K562 (cell line): ENCODE measurements around the gene EXOC2. TPM values are rescaled to one million over a fixed set of nuclear protein-coding genes. Genes with fewer than 3 reads are reported as not detected.

Experiments used
- ATAC-seq: fragments of 200-7000 bp; cut with Tn5 transposase; 3 replicates; pipeline ENCODE4 v1.9.1; 2020; ENCODE audit warnings: moderate library complexity
- BruUV-seq: library from RNA; stranded (reverse); fragments of 400-500 nt; replicated peaks from 2 replicates; lab custom pipeline; 2021; lab: Mats Ljungman, UMichigan
- CTCF ChIA-PET: fragments of 300-600 bp; formaldehyde crosslinking; extraction: SDS; loops from one replicate; lab custom pipeline; 2021; ENCODE audit warnings: low intra/inter-chr PET ratio; lab: Yijun Ruan, JAX
- POLR2A ChIA-PET: fragments of 300-600, 350-650 bp; sonication (Branson Sonifier 250); formaldehyde crosslinking; extraction: SDS; loops from one replicate; lab custom pipeline; 2021; ENCODE audit warnings: antibody characterized with exemption, inconsistent platforms; lab: Yijun Ruan, JAX
- DNase-seq, 4 experiments: peaks; one replicate each; pipeline versions ENCODE4 v3.0.0 to v3.0.0-alpha.2; 2011 to 2018; ENCODE audit warnings: low spot score in 3 of 4, mixed read lengths in 3 of 4; ENCODE audit errors: extremely low read depth in 1 of 4
- FAIRE-seq: peaks from 2 replicates; lab custom pipeline; 2011; peaks lifted over from hg19 to GRCh38; lab: Jason Lieb, UNC
- H2AFZ ChIP-seq: 2 replicates; pipeline ENCODE4 v1.6.0; 2011; ENCODE audit warnings: low read depth, low read length, control low read depth, inconsistent platforms
- H3K27ac ChIP-seq: fragments of 200-600 bp; 3 replicates; pipeline ENCODE4 v1.8.0; 2011; ENCODE audit warnings: low read depth, mild to moderate bottlenecking, control low read depth, inconsistent platforms, low read length, moderate library complexity, mixed read lengths; ENCODE audit errors: extremely low read depth
- H3K27me3 ChIP-seq, 2 experiments: fragments of 300-600 bp in 1 of 2; 2 replicates in 1 of 2; 3 replicates in 1 of 2; pipeline versions ENCODE4 v1.6.0 to v1.8.0; 2011; ENCODE audit warnings: inconsistent platforms in 2 of 2, low read length in 2 of 2, mild to moderate bottlenecking in 1 of 2, mixed read lengths in 1 of 2, moderate library complexity in 1 of 2; ENCODE audit not compliant: control insufficient read depth in 2 of 2, insufficient read depth in 2 of 2
- H3K36me3 ChIP-seq: fragments of 300-600 bp; 3 replicates; pipeline ENCODE4 v1.8.0; 2011; ENCODE audit warnings: mild to moderate bottlenecking, low read length, inconsistent platforms; ENCODE audit not compliant: control insufficient read depth, insufficient read depth
- H3K4me1 ChIP-seq, 2 experiments: fragments of 200-600 bp in 1 of 2; replicated peaks in 1 of 2; 2 replicates in 1 of 2; 3 replicates in 1 of 2; pipeline versions ENCODE4 v1.5.1 to v1.8.0; 2011; ENCODE audit warnings: inconsistent platforms in 2 of 2, low read length in 2 of 2, mild to moderate bottlenecking in 1 of 2, mixed read lengths in 1 of 2, moderate library complexity in 1 of 2; ENCODE audit not compliant: control insufficient read depth in 2 of 2, insufficient read depth in 2 of 2
- H3K4me2 ChIP-seq: 2 replicates; pipeline ENCODE4 v1.6.1; 2011; ENCODE audit warnings: low read length, control low read depth, inconsistent platforms, mixed read lengths; ENCODE audit not compliant: insufficient read depth
- H3K4me3 ChIP-seq: fragments of 200-600 bp; sonication (generic), shearing (Covaris generic); 2 replicates; pipeline ENCODE4 v1.5.1; 2016; ENCODE audit warnings: control low read depth, inconsistent platforms
- H3K79me2 ChIP-seq: fragments of 200-600 bp; 3 replicates; pipeline ENCODE4 v1.8.0; 2011; ENCODE audit warnings: low read length, inconsistent platforms; ENCODE audit not compliant: control insufficient read depth, insufficient read depth
- H3K9ac ChIP-seq, 2 experiments: 2 replicates each; pipeline versions ENCODE4 v1.6.0 to v1.6.1; 2011; ENCODE audit warnings: low read depth in 2 of 2, low read length in 2 of 2, control low read depth in 1 of 2, inconsistent platforms in 1 of 2, mild to moderate bottlenecking in 1 of 2, mixed read lengths in 1 of 2; ENCODE audit not compliant: insufficient read depth in 1 of 2
- H3K9me1 ChIP-seq: one replicate; pipeline ENCODE4 v1.6.0; 2011; ENCODE audit warnings: inconsistent platforms, mild to moderate bottlenecking, low read length, moderate library complexity; ENCODE audit not compliant: control insufficient read depth, insufficient read depth
- H3K9me3 ChIP-seq: replicated peaks from 2 replicates; pipeline ENCODE4 v1.5.1; 2011; ENCODE audit warnings: low read depth, low read length, inconsistent platforms; ENCODE audit not compliant: control insufficient read depth, insufficient read depth
- H4K20me1 ChIP-seq: replicated peaks from 2 replicates; pipeline ENCODE4 v1.6.1; 2011; ENCODE audit warnings: low read length, inconsistent platforms, mixed read lengths; ENCODE audit not compliant: control insufficient read depth, insufficient read depth
- FOSL1 ChIP-seq: fragments of 200-800 bp; sonication (Bioruptor generic); conservative IDR thresholded peaks from 2 replicates; pipeline ENCODE4 v1.6.1; 2016; ENCODE audit warnings: missing genetic modification characterization, missing compliant biosample characterization
- MXD1 ChIP-seq: fragments of 250-450 bp; sonication (Bioruptor Pico); IDR thresholded peaks from 2 replicates; pipeline ENCODE4 v1.8.0; 2021; ENCODE audit warnings: borderline replicate concordance, mild to moderate bottlenecking, moderate library complexity; ENCODE audit not compliant: poor library complexity, severe bottlenecking
- WGBS: fragments of 100-300 bp; shearing (Covaris generic); methylation state at CpG from one replicate; pipeline ENCODE4 v1.1.6; 2016; ENCODE audit warnings: low coverage, mixed read lengths; ENCODE audit not compliant: insufficient coverage; ENCODE audit errors: missing lambda C conversion rate; 5-methylcytosine and 5-hydroxymethylcytosine counted together
- in situ Hi-C: fragments of 300-500 bp; cut with MboI; formaldehyde crosslinking; loops from 4 replicates; pipeline ENCODE4 v1.15.0; 2018; ENCODE audit warnings: inconsistent platforms, mixed read lengths
- intact Hi-C: fragments of 100-400 bp; cut with micrococcal nuclease; formaldehyde crosslinking; loops from 2 replicates; pipeline ENCODE4 v1.14.2; 2022
- polyA plus RNA-seq, 8 experiments: library from polyadenylated mRNA; depleted of rRNA in 4 of 8; stranded (reverse) in 5 of 8; unstranded in 3 of 8; fragments of >200 nt; fragmentation: Nextera tagmentation in 2 of 8; fragmentation: Illumina TruSeq in 1 of 8; extraction: Ambion mirVana in 2 of 8; extraction: Trizol in 1 of 8; gene quantifications; 2 replicates each; pipeline versions ENCODE4 v1.2.1 to v1.2.3, GENCODE V29; 2011 to 2014; ENCODE audit warnings: inconsistent platforms in 1 of 8, missing spikeins in 1 of 8
- total RNA-seq, 7 experiments: library from RNA; depleted of rRNA in 6 of 7; stranded (reverse); fragments of >200 nt in 6 of 7; fragmentation: Illumina TruSeq in 2 of 7; extraction: Trizol in 2 of 7; gene quantifications; 2 replicates each; pipeline versions ENCODE4 v1.2.1 to v1.2.3, GENCODE V29; 2011 to 2021; ENCODE audit warnings: low replicate concordance in 1 of 7

EXOC2 gene
- total and polyA plus RNA-seq, 9 of the 15 experiments (the other 6 are each of a cell fraction or from before 2014, with no cell fraction given): 12.2 to 30.2 (median 24.2) TPM

GRCh38 chr6:436308-437036 is 256.5 kb downstream of the EXOC2 start:
- ATAC-seq: peak; percentile 38
- Histone ChIP-seq H3K27ac (no peak overlapping the region), H3K4me2 (no peak overlapping the region), H2AFZ (no peak overlapping the region), H3K79me2 (no peaks in the 10 kb centered on the region), H3K9ac (no peak overlapping the region; a peak in 1 of 4 replicates), H3K9me3 (no peaks in the 10 kb centered on the region), H3K36me3 (no peaks in the 10 kb centered on the region), H3K4me3 (no peak overlapping the region), H3K27me3 (peaks cover 38 to 73% of the 10 kb centered on the region in 2 experiments), H4K20me1 (no peaks in the 10 kb centered on the region), H3K9me1 (no peaks in the 10 kb centered on the region), H3K4me1 (peaks cover 0 to 7% of the 10 kb centered on the region in 2 experiments; a peak in 2 of 5 replicates)
- ChIA-PET POLR2A (interaction anchor here (2.0 kb wide), 1 partner anchor 9 kb away, joined by 10 read pairs; no protein-coding TSS in a partner anchor), CTCF (no interaction called here)
- intact Hi-C loops: no loop called here
- WGBS: 8% methylated on average over 24 of the region's 25 CpGs
- TF ChIP-seq FOSL1 (tag) (0 out of 2 replicates have a peak, but pooled peaks have one; percentile 17), MXD1 (no peak)
- in situ Hi-C loops: no loop called here
- FAIRE-seq: no peak
- DNase-seq: peak in 1 of 4 experiments; percentile 20
- no TSS peak for BruUV-seq
